ENCODE data around the gene PRKAR1B.

The PRKAR1B gene

DNA sequence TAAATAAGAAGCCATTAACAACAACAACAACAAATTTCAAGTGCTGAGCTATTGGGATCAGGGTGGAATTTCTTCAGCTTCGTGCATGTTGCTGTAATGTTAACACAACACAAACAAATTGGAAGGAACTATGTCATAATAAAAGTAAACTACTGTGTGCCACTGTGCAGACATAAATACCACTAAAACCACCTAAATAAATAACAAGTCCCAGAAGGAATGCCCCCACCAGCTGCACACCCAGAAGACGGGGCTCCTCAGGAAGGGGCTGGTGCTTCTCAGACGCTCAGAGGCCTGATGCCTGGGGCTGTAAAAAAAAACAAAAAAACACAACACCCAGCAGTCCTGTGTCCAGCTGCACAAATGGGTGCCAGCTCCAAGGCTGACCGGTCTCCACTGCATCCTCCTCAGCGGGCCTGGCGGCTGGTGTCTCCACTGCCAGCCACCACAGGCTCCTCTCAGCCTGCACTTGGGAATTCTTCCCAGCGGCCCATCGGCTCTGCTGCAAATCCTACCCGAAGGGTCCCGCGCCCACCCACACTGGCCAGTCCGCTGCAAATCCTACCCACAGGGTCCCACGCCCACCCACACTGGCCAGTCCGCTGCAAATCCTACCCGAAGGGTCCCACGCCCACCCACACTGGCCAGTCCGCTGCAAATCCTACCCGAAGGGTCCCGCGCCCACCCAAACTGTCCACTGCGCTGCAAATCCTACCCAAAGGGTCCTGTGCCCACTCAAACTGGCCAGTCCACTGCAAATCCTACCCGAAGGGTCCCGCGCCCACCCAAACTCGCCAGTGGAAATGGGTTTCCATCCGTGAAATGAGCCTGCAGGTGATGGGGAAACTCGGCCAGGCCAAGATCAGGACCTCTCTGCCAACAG is 36.4 kb downstream of the PRKAR1B start:
- DNase-seq = no peak

DNA sequence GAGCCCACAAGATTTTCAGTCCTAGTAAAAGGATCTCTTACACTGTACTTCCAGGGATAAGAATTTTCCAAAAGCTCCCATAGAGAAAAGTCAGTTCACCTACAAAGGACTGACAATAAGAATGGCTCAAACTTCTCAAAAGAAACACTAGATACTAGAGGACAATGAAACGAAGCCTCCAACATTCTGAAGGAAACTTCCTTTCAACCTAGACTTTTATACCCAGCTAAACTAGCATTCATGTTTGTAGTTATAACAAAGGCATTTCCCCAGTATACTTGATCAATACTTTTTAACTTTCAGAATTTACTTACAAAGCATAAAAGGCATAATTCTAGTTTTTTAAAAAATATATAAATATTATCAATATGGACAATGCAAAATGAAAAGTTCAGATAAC is 41.5 kb downstream of the PRKAR1B start:
- no peak for DNase-seq

DNA sequence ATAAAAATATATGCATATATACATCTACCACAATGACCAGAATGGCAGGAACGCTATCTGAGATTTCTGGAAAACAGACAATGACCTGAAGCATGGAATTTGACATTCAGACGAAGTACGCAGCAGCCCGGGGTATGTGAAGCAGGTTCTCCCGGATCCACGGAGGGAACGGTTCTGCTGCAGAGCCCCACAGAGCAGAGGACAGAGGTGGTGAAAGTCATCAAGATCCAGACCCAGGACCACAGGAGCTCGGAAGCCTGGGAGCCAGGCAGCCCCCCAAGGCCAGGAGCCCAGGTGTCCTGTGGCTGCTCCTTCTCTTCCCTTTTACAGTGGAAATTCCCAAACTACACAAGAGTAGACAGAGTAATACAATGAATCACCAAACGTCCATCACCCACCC is 42.7 kb downstream of the PRKAR1B start:
- DNase-seq = no peak

DNA sequence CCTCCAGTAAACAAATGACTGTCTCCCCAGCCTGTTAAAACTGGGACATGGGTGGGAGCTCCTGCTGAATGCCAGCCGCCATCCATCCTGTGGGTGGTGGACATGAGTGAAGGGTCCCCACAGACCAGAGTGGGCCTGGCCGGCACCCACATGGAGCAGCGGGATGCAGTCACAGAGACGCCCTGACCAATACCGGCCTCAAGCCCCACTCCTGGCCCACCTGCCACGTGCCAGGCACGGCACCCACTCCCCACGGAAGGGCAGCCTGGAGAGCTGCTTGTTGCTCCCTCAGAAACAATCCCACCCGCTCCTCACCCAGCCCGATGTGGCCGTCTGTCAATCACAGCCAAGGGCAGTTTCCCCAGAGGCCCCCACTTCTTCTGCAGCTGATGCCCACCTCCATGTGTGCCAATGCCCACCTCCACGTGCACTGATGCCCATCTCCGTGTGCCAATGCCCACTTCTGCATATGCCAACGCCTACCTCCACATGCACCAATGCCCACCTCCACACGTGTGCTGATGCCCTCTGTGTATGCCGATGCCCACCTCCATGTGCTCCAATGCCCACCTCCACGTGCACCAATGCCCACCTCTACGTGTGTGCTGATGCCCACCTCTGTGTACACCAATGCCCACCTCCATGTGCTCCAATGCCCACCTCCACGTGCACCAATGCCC is 43.4 kb downstream of the PRKAR1B start:
- no peak for DNase-seq

DNA sequence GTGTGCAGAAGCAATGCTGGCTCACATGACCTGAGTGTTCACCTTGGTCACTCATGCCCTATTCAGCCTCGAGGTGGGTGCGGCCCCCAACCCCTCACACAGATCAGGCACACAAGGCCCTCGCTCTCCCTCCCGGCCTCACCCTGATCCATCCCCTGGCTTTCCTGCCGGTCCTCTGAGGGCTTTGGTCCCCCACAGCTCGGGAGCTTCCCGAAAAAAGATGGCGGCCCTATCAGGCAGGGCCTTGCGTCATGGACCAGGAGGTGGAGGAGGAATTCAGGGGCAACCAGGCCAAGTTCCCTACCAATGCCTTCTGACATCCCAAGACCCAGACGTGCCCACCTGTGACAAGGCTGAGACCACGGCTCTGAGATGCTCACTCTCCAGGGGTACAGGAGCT is 44.3 kb downstream of the PRKAR1B start:
- DNase-seq = no peak

DNA sequence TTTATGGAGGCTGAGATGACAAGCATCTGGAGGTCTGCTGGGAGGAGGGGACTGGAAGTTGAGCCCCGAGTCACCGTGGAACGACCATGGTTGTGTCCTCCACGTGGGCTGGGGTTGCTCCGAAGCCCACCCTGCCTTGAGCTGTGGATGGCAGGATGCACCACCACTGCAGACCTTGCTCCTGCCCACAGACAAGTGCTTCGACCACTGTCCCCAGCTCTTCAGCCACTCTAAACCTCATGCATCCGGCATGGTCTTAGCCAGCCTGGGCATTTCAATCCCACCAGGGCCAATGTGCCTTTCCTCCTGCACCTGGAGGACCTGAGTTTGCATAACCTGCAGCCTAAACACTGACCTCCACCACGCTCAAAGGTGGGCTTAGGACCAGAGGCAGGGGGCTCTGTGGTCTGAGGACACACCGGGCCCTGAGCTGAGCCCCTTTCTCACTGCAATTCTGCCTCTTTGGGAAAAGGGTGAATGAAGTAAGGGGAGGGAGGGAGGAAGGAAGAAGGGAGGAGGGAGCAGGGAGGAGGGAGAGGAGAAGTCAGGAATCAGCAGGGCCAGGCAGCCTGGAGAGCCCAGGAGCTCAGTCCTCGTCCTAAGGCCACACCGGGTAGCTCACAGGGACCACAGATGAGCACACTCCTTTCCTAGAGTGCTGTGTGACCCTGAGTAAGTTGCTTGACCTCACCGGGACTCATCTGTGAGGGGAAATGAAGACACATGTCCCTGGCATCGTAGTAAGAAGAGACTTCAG is 45.4 kb downstream of the PRKAR1B start:
- no peak for DNase-seq

DNA sequence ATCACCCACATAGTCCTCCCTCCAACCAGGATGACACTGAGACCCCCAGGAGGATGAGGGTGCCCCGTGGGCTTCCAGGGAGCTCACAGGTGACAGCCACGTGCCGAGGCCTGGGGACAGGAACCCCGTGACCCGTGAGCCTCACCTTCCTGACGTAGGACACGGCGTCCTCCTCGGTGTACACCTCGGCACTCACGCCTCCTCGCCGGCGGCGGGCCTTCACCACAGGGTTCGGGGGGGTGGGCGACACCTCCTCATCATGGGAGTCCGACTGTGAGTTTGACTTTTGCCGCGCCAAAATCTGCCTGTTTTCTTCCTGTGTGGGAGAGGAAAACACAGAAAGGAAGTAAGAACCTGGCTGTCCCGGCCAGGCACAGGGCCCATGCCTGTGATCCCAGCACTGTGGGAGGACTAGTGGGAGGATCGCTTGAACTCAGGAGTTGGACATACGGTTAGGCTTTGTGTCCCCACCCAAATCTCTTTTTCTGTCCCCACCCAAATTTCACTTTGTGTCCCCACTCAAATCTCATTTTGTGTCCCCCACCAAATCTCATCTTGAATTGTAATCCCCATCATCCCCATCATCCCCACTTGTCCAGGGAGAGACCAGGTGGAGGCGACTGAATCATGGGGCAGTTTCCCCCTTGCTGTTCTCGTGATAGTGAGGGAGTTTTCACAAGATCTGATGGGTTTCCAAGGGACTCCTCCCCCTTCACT is 46.5 kb downstream of the PRKAR1B start:
- no peak for DNase-seq

DNA sequence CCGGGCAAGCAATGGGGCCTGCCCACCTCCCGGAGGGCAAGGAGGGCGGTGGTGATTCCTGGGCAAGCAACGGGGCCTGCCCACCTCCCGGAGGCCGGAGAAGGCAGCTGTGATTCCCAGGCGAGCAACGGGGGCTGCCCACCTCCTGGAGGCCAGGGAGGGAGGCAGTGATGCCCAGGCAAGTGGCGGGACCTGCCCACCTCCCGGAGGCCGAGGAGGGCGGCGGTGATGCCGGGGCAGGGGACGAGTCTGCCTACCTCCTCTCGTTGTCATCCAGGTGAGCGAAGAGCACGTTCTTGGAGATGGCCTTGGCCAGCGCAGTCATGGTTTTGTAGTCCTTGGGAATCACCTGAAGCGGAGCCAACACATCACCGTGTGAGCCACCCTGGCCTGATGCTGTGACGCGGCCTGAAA is 50.1 kb downstream of the PRKAR1B start:
- no peak for DNase-seq

DNA sequence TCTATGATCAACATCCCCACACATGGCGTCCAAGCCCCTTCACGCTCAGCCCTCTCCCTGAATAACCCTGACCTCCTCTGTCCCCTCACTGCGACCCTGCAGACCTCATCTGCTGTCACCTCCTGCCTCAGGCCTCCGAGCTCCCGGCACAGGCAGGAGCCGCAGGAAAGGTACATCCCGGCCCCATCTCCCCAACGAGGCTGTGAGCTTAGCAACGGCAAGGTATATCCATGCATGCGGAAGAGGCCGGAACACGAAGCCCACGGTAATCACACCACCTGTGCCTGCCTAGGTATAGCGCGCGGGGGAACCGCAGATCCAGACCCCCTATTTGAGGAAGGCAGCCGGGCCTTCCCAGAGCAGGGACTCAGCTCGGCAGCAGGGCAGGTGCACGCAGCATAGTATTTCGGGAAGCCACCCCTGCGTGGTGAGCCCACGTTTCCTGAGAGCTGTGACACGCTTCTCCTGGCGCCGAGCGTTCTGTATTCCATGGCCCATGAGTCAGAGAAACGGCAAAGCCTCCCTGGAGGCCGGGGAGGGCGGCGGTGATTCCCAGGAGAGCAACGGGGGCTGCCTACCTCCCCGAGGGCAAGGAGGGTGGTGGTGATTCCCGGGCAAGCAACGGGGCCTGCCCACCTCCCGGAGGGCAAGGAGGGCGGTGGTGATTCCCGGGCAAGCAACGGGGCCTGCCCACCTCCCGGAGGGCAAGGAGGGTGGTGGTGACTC is 50.7 kb downstream of the PRKAR1B start:
- DNase-seq = no peak

DNA sequence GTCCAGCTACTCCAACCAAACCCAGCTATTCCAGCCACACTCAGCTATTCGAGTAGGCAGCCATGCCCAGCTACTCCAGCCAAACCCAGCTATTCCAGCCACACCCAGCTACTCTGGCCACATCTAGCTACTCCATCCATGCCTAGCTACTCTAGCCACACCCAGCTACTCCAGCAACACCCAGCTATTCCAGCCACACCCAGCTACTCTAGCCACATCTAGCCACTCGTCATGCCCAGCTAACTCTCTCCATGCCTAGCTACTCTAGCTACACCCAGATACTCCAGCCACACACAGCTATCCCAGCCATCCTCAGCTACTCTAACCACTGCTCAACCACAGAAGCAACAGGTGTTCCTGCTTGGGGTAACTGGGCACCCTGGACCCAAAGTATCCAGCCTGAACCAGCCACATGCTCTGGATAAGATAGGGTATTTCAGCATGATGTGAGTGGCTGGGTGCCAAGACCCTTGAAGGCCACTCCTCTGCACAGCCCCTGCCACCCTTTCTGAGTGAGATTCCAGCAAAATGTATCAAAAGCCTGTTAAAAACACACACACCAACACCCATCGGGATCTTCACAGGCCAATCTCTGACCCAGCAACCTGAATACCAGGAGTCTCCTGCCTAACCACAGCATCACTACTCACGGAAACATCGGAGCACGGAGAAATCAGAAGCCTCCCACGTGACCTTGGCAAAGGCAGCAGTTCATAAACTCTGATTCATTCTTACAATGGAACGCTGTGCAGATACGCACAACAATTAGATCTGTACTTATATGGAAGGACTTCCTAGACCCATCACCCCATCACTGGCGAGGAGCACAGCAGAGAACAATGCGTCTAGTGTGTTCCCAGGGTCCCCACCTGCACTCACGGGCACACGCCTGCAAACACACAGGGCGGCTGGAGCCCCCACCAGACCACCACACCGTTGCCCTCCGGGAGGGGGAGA is 52.3 kb downstream of the PRKAR1B start:
- no peak for DNase-seq

DNA sequence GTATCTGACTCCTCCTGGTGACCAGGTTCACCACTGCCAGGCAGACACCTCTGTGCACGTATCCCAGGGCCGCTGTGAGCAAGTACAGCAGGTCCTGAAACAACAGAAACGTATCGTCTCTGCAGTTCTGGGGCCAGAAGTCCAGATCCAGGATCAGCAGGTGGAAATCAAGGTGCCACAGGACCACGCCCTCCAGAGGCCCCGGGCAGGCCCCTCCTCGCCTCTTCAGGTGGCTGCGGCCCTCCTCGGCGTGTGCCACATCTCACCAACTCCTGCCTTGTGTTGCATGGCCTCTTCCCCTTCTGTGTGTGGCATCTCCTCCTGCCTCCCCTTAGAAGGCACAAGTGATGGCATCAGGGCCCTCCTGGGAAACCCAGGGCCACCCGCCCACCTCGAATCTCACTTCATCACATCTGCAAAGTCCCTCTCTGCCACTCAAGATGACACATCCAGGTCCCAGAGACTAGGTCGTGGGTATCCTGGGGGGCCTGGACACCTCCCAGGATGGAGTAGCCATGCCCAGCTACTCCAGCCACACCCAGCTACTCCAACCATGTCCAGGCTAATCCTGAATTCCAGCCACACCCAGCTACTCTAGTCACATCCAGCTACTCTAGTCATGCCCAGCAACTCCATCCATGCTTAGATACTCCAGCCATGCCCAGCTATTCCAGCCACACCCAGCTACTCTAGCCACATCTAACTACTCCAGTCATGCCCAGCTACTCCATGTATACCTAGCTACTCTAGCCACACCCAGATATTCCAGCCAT is 53.2 kb downstream of the PRKAR1B start:
- no peak for DNase-seq

DNA sequence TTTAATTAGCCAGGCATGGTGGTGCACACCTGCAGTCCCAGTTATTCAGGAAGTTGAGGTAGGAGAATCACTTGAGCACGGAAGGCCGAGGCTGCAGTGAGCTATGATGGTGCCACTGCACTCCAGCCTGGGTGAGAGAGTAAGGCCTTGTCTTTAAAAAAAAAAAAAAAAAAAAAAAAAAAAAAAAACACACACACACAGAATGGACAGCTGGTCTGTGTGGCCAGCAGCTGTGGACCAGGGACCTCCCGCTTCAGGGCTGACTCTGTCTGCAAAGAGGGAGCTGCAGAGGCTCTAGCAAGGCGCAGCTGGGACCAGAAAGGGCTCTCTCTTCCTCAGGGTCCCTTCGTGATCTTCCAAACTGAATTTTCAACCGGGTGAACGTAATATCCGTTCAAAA is 54.2 kb downstream of the PRKAR1B start:
- DNase-seq = no peak

DNA sequence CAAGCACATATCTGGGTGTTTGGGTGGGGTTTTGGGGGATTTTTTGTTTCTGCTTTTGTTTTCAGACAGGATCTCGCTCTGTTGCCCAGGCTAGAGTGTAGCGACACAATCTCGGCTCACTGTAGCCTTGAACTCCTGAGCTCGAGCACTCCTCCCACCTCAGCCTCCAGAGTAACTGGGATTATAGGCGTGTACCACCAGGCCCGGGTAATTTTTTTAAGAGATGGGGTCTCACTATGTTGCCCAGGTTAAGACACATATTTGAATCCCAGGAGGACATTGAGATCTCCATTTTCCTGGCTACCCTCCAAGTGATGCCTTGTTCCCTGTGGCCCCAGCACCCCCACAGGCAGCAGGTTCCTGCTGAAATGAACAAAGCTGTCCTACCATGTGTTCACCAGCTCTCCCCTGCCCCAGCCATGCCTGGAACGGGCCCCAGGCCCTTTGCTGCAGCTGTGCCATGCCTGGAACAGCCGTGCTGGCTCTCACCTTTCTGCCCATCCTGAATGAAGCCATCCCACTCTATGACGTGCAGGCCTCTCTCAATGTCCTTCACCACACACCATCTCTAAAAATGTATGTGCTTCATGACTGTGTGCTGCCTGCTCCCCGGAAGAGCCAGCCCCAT is 55.6 kb downstream of the PRKAR1B start:
- DNase-seq = no peak

DNA sequence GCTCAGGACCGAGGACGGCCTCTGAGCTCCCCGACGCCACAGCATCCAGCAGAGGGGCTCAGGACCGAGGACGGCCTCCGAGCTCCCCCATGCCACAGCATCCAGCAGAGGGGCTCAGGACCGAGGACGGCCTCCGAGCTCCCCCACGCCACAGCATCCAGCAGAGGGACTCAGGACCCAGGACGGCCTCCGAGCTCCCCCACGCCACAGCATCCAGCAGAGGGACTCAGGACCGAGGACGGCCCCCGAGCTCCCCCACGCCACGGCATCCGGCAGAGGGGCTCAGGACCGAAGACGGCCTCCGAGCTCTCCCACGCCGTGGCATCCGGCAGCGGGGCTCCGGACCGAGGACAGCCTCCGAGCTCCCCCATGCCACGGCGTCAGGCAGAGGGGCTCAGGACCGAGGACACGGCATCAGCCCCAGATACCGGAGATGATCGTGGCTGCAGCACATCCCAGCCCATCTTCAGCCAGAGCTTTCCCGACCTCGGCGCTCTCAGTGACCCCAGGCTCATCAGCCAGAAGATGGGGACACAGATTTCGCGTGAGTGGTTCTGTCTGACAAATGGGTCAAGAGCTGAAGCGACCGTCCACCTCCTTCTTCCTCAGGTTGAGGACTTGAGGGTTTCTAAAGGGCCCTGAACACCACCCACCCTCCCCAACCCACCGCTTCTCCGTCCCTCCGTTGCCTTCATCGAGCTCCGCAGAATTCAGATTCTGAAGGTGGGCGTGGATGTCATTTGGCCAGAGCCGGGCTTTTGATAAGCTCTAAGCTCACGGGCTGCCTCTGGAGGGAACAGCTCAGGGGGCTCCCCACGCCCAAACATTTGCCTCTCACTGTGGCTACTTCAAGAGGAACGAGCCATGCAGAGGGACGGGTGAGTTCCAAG is 56.3 kb downstream of the PRKAR1B start:
- no peak for DNase-seq

DNA sequence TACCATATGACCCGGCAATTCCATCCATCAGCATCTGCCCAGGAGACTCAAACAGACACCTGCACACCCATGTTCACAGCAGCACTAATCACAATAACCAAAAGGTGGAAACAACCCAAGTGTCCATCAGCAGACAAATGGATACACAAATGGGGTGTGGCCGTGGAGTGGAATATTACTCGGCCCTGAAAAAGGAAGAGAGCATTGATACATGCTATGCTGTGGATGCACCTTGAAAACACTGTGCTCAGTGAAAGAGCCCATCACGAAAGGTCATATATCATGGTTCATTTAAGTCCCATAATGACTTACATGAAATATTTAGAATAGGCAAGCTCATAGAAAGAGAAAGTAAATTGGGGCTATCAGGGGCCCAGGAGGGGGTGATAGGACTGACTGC is 58.1 kb downstream of the PRKAR1B start:
- no peak for DNase-seq

DNA sequence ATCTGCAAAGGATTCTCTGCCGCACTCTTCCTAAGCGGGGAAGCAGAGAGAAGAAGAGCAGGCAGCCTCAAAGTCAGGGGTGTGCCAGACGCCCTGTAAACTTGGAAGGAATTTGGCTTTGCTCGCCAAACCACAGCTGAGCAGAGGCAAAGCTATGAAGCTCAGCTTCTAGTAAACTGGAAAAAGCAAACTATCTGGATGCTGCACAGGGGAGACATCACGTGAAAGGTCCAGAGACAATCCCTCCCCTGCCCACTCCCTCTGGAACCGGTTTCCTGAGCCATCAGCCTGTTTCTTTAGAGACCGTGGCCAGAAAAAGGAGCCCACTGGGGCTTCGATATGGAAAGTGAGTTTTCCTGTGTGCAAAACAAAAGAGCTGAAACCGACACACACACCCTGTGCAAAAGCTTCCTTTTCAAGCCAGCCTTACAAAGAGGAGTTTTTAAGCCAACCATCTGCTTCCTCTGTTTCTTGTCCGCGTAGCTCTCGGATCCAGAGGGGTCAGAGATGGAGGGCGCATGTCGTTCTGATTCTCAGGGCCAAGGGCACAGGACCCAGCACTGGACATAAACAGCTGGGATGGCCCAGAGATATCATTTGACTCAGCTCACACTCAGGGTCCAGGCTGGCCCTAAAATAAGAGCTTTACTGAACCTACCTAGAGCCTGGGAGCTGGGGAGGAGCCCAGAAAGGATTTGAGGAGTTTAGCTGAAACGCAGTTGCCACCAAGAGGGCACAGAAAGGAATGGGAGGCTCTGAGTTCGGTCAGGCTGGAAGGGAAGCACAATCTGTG is 58.7 kb downstream of the PRKAR1B start:
- no peak for DNase-seq

DNA sequence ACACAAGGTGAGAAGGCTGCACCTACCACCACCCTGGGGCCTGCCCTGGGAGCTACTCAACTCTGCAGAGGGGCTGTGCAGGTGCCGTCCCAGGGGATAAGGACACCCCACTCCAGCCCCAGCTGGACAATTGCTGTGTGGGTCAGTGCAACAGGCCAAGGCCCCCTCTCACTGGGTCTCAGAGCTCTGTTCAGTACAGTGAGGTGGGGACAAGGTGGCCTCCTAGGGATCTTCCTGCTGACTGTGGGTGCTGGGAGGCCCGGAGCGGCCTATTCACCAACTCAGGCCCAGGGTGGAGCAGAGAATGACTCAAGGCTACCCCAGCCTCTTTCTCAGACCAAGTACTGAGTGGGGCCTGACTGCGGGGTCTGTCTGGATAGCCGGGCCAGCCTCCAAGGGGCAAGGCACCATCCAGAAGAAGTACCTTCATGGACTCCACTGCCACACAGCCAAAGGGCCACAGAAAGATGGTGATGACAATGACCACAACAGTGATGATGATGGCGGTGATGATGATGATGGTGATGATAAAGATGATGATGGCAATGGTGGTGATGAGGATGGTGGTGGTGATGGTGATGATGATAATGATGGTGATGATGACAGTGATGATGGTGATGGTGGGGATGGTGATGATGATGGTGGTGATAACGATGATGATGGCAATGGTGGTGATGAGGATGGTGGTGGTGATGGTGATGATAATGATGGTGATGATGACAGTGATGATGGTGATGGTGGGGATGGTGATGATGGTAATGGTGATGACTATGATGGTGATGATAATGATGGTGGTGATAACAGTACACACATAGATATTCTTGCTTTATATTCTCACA is 60.4 kb downstream of the PRKAR1B start:
- DNase-seq = peak; percentile 19

Measured in activated CD4-positive, CD25-positive, alpha-beta regulatory T cell treated with anti-CD3 and anti-CD28 coated beads, Interleukin-2, amount 50 U/mL, for 72 hours (primary cell).